T-helper 1 cell (primary cell): Measurements from ENCODE around the gene RNU7-1.
A peak's percentile ranks its signal among the peaks of the same experiment; 100 is the strongest.

Source experiments
- DNase-seq, 5 donors: peaks; one replicate each; pipeline ENCODE4 v3.0.0-alpha.2; 2012 to 2020

RNU7-1 gene

GRCh38 chr12:6938353-6939190 lies 5.0 kb upstream of the RNU7-1 start:
- peak in 1 of 5 donors; percentile 15 for DNase-seq

DNA sequence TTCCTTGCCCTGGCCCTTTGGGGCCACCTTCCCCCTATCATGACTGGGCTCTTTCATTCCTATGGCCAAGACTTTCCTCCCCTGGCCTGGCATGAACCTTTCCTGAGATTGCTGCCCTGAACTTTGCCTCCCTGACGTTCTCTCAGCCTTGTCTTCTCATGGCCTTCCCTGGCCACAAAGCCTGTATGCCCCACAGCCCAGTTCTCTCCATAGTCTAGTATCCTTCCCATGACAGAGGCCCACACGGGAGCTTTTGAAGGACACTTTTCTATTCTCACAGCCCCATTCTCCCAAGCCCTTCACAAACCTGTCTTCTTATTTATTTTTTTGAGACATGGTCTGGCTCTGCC lies 4.5 kb upstream of the RNU7-1 start:
- no peak for DNase-seq

DNA sequence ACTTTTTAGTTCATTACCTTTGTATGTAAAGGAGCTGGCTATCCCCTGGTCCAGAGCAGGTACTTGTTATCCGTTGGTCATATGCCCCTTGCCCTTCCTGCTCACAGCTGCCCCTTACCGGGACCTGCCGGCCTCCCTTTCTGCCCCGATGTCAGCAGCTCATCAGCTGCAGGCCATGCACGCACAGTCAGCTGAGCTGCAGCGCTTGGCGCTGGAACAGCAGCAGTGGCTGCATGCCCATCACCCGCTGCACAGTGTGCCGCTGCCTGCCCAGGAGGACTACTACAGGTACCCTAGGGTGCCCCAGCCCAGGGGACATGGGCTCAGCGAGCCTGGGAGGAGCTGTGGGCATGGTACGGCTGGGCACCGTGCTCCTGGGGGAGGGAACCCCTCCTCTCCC lies 2.3 kb upstream of the RNU7-1 start:
- DNase-seq, result no peak

- DNase-seq, result no peak
Measured at GRCh38 chr12:6941782-6942181, 1.8 kb upstream of the RNU7-1 start.

GRCh38 chr12:6942331-6942665 lies 1.3 kb upstream of the RNU7-1 start:
- no peak for DNase-seq

- peak; percentile 66 to 90 (median 77) for DNase-seq
Measured at GRCh38 chr12:6943389-6943721, 261 bp upstream of the RNU7-1 start.

DNA sequence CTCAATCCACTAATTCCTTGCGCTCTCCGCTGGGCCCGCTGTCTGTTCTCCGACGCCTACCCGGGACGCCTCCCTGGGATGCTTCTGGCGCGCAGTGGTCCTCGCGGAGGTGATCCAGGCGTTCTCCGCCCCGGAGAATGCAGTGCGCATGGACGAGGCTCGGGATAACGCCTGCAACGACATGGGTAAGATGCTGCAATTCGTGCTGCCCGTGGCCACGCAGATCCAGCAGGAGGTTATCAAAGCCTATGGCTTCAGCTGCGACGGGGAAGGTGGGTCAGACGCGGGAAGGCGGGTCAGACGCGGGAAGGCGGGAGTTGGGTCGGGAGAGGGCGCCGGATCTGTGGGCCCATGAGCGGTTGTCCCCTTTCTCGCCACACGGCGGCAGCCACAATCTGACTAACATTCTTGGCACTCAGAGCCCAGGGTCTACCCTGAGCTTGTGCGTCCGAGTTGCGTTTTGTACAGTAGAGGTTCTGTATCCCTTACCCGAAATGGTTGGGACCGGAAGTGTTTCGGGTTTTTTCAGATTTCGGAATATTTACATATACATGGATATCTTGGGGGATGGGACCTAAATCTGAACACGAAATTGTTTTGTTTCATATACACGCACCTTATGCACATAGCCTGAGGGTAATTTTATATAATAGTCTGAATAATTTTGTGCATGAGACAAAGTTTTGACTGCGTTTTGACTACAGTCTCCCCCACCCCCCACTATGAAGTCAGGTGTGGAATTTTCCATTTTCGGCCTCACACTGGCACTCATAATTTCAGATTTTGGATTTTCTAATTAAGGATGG lies 968 bp downstream of the RNU7-1 start:
- DNase-seq, result peak; percentile 74 to 92 (median 83)

DNA sequence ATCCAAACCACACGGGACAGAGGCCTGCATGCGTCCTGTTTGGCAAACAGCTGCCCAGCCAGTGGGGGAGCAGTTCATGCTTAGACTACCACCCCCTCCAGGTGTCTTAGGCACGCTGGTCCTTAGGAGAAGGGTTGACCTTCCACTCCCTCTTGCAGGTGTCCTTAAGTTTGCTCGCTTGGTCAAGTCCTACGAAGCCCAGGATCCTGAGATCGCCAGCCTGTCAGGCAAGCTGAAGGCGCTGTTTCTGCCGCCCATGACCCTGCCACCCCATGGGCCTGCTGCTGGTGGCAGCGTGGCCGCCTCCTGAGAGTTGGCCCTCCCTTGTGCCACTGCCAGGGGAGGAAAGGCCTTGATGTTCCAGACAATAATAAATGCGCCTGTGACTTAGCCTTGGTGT lies 2.0 kb downstream of the RNU7-1 start:
- no peak for DNase-seq

- DNase-seq, result peak; percentile 59 to 70 (median 63)
Measured at GRCh38 chr12:6946033-6946919, 2.7 kb downstream of the RNU7-1 start.

DNA sequence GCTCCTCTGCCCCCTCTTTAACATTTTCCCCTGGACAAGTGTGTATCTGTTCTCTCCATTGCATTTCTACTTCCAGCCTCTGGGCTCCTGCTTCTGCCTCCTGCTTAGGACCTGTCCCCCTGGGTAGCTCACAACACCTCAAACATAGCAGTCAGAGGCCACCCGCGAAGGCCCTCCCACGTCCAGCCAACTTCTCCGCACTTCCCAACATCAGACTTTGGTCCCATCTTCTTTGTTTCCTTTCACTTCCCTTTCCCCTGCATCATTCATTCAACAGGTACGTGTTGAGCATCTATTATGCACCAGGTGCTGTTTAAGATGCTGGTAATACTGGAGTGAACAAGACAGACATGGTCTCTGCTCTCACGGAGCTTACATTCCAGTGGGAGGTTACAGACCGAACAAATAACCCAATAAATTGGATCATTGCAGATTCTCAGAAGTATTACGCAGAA lies 3.3 kb downstream of the RNU7-1 start:
- DNase-seq, result no peak

DNA sequence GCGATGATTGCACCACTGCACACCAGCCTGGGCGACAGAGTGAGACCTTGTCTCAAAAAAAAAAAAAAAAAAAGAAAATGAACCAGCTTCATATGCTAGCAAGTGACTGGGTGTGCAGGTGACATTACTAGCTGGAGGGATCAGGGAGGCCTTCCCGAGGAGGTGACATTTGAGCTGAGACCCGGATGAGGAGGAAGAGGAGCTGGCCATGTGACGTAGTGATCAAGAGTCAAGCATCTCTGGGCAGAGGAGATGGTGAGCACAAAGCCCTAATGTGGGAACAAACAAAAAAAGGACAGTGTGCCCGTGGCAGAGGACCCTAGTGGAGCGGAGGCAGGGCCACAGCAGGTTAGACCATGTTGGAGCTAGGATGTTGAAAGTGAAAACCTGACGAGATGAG lies 4.0 kb downstream of the RNU7-1 start:
- DNase-seq, result no peak

DNA sequence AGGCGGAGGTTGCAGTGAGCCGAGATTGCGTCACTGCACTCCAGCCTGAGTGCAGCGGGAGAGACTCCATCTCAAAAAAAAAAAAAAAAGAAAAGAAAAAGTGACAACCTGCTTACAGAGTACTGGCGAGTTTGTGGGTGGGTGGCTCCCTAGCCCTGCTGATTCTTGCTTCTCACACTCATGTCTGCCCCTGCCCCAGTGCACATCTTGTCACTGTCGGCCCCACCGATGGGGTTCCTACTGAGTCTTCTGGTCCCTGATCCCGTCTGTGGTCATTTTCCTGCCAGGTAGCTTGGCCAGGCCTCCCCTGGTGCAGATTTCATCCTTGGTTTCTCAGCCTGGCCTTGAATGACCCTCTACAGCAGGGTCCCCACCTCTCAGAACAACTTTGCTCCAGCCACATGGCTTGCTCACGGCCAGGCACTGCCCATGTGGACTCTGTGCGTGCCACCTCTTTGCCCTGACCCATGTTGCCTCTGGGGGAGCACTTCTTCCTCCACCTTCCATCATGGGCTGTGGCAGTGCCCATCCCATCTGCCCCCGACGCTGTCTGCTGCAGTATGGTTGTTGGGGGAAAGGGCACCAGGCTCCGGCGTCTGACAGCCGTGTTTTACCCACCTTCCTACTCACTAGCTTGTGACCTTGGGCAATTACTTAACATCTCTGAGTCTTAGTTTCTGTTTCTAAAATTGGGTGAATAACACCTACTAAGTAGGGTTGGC lies 5.4 kb downstream of the RNU7-1 start:
- DNase-seq, result peak in 1 of 5 donors; percentile 36

DNA sequence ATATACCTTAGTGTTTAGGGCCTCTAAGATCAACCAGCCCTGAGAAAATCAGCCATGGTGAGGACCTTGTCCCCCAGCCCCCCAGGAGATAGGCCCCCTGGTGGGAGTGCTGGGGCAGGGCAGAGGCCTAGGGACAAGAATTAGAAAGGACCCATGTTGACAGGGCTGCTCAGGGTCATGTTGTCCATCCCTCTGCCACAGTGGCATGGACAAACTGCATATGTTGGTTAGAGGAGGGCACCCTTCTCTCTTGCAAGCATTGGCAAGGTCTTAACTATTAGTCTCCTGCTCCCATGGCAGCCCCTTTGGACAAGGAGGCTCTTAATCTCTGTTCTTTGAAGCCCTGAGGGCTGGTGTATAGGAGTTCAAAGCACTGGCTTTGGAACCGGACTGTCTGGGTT lies 6.8 kb downstream of the RNU7-1 start:
- DNase-seq, result peak in 1 of 5 donors; percentile 55

DNA sequence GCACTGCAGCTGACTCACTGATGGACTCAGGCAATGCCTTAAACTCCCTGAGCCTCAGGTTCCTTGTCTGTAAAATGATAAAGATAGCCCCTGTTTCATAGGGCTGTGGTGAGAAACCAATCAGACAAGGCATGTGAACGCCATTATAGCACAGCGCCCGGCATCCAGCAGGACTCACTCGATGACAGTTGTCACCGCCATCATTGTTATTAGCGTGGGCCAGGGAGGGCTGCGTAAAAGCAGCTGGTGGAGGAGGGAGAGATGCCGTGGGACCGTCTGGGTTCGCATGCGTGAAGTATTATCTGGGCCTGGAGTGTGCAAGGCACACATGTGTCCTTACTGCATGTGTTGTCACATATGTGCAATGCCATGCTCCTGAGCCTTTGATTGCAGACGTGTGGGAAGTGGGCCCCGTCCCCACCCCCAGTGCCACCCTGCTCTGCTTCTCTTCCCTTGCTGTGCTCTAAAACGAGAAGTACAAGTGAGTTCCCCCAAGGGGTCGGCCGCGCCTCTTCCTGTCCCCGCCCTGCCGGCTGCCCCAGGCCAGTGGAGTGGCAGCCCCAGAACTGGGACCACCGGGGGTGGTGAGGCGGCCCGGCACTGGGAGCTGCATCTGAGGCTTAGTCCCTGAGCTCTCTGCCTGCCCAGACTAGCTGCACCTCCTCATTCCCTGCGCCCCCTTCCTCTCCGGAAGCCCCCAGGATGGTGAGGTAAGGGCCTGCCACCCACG lies 7.4 kb downstream of the RNU7-1 start, which contains the start of gene PTPN6:
Gene PTPN6, plus strand, starts transcription at position 546 of the 730 bp plus-strand sequence. Its CDS starts 157 bp downstream, at position 703.
- peak in 1 of 5 donors; percentile 68 for DNase-seq

DNA sequence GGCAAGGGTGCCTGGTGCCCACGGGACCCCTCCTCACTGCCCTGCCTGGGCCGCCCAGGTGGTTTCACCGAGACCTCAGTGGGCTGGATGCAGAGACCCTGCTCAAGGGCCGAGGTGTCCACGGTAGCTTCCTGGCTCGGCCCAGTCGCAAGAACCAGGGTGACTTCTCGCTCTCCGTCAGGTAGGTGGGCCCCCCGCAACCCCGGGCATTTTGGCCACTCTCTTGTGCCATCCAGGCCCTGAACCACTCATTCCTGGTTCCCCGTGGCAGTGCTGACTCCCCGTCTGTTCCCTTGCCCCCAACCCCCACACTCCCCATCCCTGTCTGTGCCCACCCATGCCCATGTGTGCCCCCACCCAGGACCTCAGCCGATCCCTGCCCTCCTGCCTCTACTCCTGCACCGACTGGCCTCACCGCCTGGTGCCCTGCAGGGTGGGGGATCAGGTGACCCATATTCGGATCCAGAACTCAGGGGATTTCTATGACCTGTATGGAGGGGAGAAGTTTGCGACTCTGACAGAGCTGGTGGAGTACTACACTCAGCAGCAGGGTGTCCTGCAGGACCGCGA lies 8.0 kb downstream of the RNU7-1 start:
- peak in 2 of 5 donors; percentile 24 to 36 for DNase-seq

GRCh38 chr12:6952121-6952862 lies 8.7 kb downstream of the RNU7-1 start:
- DNase-seq, result peak in 1 of 5 donors; percentile 13

DNA sequence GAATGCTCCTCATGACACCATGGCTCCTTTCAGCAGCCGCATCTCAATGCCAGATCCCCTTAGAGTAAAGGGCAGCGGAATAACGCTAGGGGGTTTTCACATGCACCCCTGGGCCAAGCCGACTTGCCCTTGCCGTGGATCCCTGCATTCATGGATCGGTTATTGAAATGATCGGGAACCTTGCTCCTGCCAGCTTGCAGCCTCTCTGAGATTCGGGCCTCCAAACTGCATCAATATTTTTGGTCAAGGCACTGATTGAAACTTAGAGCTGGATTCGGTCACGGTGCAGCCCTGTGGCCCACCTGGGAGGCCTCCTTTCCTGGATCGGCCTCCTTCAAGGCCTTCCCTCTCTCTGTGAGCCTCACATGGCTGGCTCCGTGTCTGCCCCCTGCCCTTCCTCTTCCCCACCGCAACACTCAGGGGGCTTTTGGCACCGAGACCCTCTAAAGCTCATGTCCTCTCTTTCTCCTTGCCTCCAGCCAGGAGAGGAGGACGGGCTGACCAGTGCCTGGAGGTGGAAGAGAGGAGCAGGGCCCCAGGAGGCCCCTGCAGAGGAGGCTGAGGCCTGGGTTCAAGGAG lies 9.3 kb downstream of the RNU7-1 start:
- no peak for DNase-seq

GRCh38 chr12:6953442-6954315 lies 10.1 kb downstream of the RNU7-1 start:
- DNase-seq, result peak; percentile 60 to 75 (median 73)
